Fibroblast of peridontal ligament (primary cell): ENCODE results near the gene GNA15.
"Not testable (repeated sequence)": the region's sequence is repeated elsewhere in the genome, so short reads cannot be mapped to it uniquely, and the experiment has no call there.

ENCODE experiments used
- DNase-seq: peaks from one replicate; pipeline ENCODE4 v3.0.0-alpha.2; 2010; ENCODE audit errors: extremely low read depth

The GNA15 gene

GRCh38 chr19:3135961-3136683, at the start of gene GNA15:
TSS of gene GNA15 (plus strand) at chr19:3136033. CDS start at chr19:3136451, 418 bp downstream.
- DNase-seq = no peak

GRCh38 chr19:3087769-3088168, 48.1 kb upstream of the GNA15 start:
- DNase-seq = no peak

- DNase-seq = not testable (repeated sequence)
These were observed 46.5 kb upstream of the GNA15 start for GRCh38 chr19:3089299-3089855.

GRCh38 chr19:3094601-3095440, 41.0 kb upstream of the GNA15 start:
- DNase-seq = peak; percentile 20

- DNase-seq = no peak
These were observed 40.2 kb upstream of the GNA15 start for GRCh38 chr19:3095441-3096191.

GRCh38 chr19:3096267-3096901, 39.4 kb upstream of the GNA15 start:
- no peak for DNase-seq

- no peak for DNase-seq
These were observed 38.9 kb upstream of the GNA15 start for GRCh38 chr19:3096902-3097326.

- no peak for DNase-seq
These were observed 38.4 kb upstream of the GNA15 start for GRCh38 chr19:3097442-3097871.

GRCh38 chr19:3098141-3098514, 37.7 kb upstream of the GNA15 start:
- DNase-seq = no peak

- DNase-seq = peak; percentile 36
These were observed 37.1 kb upstream of the GNA15 start for GRCh38 chr19:3098515-3099346.

- DNase-seq = no peak
These were observed 36.3 kb upstream of the GNA15 start for GRCh38 chr19:3099347-3100145.

GRCh38 chr19:3100331-3100730, 35.5 kb upstream of the GNA15 start:
- DNase-seq = no peak

- DNase-seq = no peak
These were observed 34.8 kb upstream of the GNA15 start for GRCh38 chr19:3100747-3101730.

GRCh38 chr19:3102239-3103140, 33.3 kb upstream of the GNA15 start:
- no peak for DNase-seq

GRCh38 chr19:3104708-3104983, 31.2 kb upstream of the GNA15 start:
- no peak for DNase-seq

- no peak for DNase-seq
These were observed 30.0 kb upstream of the GNA15 start for GRCh38 chr19:3105641-3106508.
